GM19239 (cell line): Measurements from ENCODE around the gene SAMD15.
"Not testable (repeated sequence)": the region's sequence is repeated elsewhere in the genome, so short reads cannot be mapped to it uniquely, and the experiment has no call there.

Experiments used
- DNase-seq: peaks from one replicate; pipeline ENCODE4 v3.0.0; 2011; ENCODE audit warnings: low spot score; ENCODE audit not compliant: insufficient read length
- FAIRE-seq: peaks from 2 replicates; lab custom pipeline; 2011; peaks lifted over from hg19 to GRCh38; lab: Jason Lieb, UNC

The SAMD15 gene

DNA sequence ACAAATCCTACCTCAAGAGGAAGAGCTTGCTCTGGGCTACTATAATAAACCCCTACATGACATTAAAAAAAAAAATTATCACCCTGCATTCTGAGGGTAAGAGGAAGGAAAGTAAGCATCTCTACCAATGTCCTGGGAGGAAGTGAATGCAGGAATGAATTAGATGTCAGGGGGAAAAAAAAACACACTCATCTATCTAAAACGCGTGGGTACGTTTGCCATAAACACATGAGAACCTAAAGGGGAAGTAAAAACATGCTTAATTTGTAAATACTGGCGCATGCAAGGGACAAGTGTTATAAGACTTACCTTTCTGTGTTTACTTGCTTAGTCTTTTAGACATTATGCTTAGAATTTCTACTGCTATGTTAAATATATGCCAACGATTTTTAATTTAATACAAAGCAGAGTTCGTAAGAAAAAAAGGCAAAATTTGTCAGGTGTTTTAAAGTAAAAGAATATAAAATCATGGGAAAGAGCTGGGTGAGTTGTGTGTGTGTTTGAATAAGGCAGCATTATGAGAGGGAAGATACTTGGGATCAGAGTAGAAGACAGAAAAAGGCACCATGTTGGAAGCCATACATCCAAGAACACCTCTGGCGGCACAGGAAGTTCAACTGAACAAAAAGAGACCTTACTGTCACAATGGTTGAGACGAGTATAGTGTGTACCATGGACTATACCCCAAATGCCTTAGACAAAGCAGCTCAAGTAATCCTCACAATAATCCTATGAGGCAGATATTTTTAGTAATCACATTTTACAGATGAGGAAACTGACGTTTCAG, 1.8 kb upstream of the SAMD15 start:
- peak; percentile 85 for FAIRE-seq

DNA sequence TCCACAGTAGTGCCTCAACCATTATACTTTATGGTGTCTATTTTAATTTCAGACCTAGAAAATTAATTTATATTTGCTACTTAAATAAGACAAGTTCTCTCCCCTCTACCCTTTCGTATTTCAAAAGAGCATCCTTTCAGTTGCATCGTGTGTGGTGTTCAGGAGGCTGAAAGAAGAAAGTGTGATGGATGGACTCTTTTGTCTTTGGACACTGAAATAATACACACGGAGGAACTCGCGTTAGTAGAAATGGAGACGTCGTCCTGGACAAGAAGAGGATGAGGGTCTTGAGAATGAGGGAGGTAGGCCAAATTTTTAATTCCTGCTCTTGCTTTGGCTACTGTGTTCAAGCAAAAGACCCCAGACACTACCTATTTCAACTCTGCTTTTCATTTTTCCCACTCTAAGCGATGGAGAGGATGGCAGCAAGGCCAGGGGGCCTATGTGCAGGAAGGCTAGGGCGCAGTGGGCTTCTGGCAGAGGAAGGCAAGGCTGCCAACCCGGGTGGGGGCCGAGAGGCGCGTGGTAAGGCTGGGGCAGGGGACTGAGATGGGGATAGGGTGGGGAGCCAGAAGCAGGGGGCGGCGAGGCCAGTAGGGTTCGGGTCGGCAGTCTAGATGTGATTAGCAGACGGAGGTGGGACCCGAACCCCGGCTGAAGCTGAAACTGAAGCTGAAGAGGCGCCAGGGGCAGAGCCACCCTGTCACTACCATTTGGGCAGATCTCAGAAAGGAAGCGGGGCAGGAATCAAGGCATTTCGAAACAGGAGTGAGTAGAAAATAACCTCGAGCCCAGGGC, 1.0 kb upstream of the SAMD15 start:
- DNase-seq (no peak), FAIRE-seq (peak; percentile 35)

More for the DNA sequence above, 1.8 kb upstream of the SAMD15 start:
- no peak for DNase-seq

DNA sequence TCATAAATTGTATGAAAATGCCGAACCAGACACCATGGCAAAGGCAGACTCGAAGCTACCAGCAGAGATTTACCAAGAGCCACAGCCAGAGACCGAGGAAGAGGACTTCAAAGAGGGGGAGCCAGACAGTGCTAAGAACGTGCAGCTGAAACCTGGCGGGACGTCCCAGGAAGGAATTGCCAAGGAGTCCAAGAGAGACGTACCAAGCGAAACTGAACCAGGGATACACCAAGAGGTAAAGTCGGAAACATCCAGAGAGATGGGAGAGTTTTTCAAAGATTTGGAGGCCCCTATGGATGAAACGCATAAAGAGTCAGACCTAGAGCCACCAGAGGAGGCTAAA, 294 bp downstream of the SAMD15 start:
- DNase-seq (no peak), FAIRE-seq (no peak)

DNA sequence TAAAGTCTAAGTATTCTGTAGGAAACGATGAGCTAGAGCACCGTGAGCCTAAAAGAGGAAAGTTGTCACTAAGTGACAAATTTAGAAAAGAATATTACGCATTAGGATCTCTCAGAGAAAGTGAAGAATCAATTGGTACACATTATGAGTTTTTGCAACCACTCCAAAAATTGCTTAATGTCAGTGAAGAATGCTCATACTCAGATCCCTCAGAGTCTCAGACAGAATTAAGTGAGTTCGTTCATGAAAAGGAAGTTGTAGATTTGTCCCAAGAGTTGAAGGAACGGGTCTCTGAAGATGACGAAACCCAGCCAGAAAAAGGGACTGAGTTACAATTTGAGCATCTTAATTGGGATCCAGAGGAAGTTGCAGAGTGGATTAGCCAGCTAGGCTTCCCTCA, 1.5 kb downstream of the SAMD15 start:
- FAIRE-seq, result no peak
- no peak for DNase-seq

DNA sequence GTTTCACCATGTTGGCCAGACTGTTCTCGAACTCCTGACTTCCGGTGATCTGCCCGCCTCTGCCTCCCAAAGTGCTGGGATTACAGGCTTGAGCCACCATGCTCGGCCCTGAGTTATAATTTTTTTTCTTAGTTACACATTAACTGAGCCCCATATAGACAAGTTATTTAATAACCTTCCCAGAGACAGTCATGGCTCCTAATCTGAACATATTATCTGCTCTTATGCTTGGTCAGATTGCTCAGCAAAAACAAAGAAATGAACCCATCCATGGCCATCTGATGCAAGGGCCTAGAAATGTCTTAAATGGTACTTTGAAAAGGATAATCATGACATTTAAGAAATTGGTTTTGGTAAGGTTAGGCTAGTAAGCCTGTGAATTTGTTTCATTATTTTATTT, 13.0 kb downstream of the SAMD15 start:
- FAIRE-seq, result no peak
- no peak for DNase-seq

DNA sequence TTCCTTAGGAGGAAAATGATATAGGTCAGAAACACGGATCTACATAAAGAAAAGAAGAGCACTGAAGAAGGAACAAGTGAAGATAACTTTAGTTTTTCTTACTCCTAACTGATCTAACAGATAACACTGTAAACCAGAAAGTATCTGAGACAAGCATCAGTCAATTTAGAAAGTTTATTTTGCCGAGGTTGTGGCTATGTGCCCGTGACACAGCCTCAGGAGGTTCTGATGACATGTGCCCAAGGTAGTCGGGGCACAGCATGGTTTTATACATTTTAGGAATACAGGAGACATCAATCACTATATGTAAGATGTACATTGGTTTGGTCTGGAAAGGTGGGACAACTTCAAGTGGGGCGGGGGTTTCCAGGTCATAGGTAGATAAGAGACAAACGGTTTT, 23.0 kb downstream of the SAMD15 start:
- DNase-seq (no peak), FAIRE-seq (no peak)

DNA sequence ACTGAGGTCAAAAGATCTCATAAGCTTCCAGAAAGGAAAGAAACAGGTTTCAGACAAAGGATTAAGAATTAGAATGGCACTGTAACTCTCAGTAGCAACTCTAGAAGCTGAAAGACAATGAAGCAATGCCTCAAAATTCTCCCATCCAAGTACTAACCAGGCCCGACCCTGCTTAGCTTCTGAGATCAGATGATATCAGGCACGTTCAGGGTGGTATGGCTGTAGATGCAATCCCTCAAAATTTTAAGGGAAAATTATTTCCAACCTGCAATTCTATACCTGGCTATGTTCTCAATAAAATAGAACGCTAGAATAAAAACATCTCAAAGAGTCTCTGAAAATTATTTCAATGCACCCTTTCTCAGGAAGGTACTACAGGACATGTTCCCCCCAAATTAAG, 26.6 kb downstream of the SAMD15 start:
- FAIRE-seq (no peak), DNase-seq (no peak)

DNA sequence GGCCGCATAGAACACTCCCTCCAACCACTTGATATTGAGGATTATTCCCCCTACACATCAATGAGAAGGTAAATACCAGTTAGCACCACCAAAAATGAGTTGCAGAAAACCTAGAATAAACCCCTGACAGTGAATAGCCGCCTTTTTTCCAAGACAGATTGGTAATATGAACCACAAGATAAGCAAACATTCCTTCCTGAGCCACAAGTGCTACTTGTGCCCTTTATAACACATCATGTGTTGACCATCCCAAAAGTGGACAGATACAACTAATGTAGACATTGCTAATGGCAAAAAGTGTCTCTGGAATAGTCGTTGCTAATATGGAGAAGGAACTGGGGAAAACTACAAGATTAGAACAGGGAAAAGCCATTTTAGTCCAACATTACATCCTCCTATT, 28.9 kb downstream of the SAMD15 start:
- FAIRE-seq, result no peak
- DNase-seq, result no peak

DNA sequence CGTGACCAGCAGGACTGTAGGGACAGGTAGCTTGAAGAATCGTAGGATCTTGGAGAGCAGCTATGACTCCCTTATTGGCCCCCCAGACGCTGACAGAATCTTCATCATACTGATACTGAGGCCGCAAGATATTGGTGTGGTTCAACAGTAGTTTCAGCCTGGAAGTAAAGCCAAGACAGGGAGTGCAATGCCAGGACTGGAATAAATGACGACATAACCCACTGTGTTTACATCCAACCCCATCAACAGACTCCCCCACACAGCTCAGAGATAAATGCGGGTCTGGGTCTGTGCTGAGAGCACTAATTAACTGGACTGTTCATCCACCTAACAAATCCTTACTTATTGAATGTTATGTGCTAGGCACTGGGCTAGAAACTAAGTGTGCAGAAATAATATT, 29.5 kb downstream of the SAMD15 start:
- DNase-seq (no peak), FAIRE-seq (no peak)

DNA sequence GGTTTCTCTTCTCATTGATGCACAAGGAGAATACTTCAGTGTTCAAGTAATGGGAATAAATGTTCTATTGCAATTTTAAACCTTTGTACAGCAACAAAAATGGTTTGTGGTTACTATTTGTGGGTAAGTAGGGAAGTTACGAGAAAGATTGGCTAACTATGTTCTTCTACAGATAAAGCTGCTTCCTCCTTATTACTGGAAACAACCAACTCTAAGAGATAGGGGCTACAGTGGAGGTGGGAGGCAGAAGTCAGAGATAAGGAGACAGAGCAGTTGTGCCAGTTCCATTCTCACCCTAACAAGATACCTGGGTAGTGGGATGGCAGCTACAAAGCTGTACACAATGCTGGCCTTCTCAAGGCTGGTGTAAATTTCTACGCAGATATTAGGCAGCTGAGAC, 30.0 kb downstream of the SAMD15 start:
- DNase-seq (no peak), FAIRE-seq (no peak)

DNA sequence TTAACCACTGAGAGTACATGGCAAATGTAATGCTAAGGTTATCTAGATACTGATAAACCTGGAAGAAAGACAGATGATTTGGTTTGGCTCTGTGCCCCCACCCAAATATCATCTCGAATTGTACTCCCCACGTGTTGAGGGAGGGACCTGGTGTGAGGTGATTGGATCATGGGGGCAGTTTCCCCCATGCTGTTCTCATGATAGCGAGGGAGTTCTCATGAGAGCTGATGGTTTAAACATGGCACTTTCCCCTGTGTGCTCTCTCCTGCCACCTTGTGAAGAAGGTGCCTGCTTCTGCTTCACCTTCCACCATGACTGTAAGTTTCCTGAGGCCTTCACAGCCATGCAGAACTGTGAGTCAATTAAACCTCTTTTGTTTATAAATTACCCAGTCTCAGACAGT, 32.0 kb downstream of the SAMD15 start:
- FAIRE-seq (no peak), DNase-seq (no peak)

DNA sequence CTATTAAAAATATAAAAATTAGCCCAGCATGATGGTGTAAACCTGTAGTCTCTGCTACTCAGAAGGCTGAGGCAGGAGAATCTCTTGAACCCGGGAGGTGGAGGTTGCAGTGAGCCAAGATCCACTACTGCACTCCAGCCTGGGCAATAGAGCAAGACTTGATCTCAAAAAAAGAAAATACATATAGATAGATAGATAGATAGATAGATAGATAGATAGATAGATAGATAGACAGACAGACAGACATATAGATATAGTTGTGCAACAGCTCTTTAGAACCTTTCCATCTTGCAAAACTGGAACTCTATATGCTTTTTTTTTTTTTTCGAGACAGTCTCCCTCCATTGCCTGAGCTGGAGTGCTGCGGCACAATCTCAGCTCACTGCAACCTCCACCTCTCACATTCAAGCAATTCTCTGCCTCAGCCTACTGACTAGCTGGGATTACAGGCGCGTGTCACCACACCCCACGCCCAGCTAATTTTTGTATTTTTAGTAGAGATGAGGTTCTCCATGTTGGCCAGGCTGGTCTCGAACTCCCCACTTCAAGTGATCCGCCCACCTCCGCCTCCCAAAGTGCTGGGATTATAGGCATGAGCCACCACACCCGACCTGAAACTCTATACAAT, 38.3 kb downstream of the SAMD15 start:
- not testable (repeated sequence) for DNase-seq, FAIRE-seq

DNA sequence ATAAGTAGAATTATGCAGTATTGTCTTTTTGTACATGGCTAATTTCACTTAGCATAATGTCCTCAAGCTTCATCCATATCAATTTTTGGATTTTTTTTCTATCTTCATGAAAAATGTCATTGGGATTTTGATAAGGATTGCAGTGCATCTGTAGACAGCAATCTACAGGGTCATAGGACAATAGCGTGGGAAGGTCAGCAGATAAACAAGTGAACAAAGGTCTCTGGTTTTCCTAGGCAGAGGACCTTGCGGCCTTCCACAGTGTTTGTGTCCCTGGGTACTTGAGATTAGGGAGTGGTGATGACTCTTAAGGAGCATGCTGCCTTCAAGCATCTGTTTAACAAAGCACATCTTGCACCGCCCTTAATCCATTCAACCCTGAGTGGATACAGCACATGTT, 38.9 kb downstream of the SAMD15 start:
- not testable (repeated sequence) for FAIRE-seq, DNase-seq

DNA sequence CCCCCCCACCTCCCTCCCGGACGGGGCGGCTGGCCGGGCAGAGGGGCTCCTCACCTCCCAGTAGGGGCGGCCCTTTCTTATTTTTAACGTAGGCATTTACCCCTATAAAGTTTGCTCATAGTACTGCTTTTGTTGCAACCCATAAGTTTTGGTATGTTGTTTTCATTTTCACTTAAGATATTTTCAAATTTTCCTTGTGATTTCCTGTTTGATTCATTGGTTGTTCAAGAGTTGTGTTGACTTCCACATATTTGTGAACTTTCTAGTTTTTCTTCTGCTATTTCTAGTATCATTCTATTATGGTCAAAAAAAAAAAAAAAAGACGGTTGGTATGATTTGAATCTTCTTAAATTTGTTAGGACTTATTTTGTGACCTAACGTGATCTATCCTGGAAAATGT, 39.7 kb downstream of the SAMD15 start:
- no peak for DNase-seq

DNA sequence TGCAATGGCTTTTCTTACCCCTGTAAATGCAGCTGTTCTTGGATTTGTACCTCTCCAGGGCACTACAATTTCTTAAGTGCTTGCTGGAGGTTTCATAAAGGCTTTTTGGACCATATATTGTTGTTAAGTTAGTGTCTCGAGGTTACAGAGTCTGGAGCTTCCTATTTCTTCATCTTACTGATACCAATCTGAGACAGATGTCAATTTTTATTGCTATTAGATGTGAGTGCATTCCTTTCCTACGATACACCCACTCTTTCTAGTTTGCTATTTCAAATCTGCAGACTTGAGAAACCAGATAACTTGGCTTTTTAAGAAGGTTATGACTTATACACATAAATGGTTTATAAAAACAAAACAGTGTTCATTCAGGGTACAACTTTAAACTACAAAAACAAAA, 44.0 kb downstream of the SAMD15 start:
- FAIRE-seq (no peak), DNase-seq (no peak)

More for the DNA sequence above, 39.7 kb downstream of the SAMD15 start:
- no peak for FAIRE-seq

DNA sequence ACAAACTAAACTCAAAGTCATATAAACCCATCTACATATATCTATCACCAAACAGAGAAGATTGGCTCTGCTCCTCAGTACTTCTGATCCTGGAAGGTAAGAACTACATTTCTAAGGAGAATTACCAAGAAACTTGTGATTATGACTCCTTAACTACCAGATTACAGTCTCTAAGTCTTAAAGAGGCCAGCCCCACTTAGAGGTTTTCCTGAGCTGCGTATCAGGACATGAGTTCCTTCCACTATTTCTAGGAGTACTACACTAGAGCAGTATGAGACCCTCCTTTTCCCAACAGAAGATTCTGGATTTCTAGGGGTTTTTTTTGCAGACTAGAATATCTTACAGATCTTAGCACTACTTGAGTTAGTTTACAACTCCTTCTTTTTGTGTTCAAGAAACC, 46.2 kb downstream of the SAMD15 start, which contains the start of gene NOXRED1:
Gene NOXRED1, minus strand, starts transcription at position 101 of the 400 bp plus-strand sequence. CDS start 634 bp downstream, outside the sequence.
- FAIRE-seq (no peak), DNase-seq (no peak)

DNA sequence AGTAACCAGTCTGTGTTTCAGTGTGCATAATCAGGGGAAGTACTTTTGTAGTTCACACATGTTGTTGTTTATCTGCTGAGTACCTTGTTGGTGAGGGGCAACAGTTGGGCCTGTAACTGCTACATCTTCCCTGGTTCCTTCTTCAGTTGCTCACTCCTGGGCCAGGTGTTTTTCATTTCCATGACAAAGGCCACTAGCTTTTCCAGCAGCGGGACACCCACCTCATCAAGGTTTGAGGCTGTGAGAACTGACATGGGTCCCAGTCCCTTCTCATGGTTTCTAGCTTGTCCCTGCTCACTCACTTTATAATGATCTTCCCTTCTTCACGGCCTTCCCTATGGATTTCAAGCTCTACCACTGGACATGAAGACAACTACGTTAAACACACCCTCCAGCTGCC, 47.7 kb downstream of the SAMD15 start:
- FAIRE-seq (no peak), DNase-seq (no peak)

DNA sequence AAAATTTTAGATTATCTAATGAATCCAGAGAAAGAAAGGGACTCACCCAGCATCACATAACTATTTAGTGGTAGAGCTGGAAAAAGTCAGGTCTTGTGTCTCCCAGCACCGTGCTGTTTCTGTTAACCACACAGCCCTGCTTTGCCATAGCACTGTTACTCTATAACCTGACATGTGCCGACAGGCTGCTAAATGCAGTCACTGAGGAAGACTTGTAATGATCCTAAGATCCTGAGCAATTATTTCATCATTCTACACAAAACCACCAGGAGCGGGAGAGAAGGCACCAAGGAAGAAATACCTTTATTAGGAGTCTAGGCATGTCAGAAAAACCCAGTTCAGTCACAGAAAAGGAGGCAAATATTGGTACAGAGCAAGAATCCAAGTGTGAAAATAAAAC, 49.2 kb downstream of the SAMD15 start:
- FAIRE-seq (no peak), DNase-seq (no peak)

DNA sequence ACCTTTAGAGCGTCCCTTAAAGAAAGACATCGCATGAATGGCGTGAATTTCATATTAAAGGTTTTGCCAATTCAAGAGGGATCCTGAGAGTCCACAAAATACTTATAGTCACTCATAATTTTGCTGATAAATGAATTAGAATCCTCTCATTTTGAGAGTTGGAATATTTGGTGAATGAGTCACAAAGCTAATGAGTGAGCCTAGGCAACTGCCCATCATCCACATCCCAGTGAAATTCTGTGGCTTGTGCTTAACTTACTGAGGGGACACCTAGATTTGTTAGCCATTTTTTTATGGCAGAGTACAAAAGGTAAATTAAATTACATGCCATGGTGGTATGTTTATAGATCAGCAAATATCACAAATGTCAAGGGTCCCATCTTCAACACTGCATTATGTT, 58.9 kb downstream of the SAMD15 start:
- no peak for DNase-seq
- no peak for FAIRE-seq

DNA sequence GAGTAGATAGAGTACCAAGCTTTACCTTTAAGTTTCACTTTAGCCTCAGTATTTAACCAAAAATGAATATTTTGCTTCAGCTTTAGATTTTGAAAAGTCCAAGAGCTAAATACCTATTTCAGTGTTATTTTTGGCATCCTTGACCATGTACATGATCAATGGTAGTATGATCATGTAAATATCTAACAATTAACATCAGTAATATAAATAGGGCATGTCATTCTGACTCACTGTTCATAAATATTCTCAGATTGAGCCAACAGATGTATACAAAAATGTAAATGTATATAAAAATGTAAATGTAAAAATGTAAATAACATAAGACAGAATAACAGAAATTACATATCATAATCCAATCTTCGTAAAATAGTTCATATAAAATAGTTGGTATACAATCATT, 61.4 kb downstream of the SAMD15 start:
- DNase-seq (no peak), FAIRE-seq (no peak)

DNA sequence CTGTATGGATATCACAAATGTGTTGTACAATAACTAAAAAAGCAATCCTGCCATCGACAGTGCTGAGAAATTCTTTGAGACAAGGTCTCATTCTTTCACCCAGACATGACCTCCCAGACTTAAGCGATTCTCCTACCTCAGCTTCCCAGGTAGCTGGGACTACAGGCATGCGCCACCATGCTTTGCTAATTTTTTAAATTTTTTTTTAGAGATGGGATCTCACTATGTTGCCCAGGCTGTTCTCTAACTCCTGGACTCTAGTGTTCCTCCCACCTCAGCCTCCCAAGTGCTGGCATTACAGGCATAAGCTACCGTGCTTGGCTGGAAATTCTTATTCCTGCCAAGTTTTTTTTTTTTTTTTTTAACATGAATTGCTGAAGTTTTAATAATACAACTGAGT, 62.7 kb downstream of the SAMD15 start:
- FAIRE-seq, result no peak
- DNase-seq, result no peak
